Common myeloid progenitor, CD34-positive (primary cell): ENCODE measurements around the gene OGFR.

Experiments used
- CTCF ChIA-PET: fragments of 350-600 bp; sonication (Branson Sonifier 250); formaldehyde crosslinking; loops from one replicate; lab custom pipeline; 2021; ENCODE audit warnings: antibody characterized with exemption; lab: Charles Lee
- POLR2A ChIA-PET: fragments of 350-600 bp; sonication (Branson Sonifier 250); formaldehyde crosslinking; loops from one replicate; lab custom pipeline; 2021; ENCODE audit warnings: antibody characterized with exemption; lab: Charles Lee
- DNase-seq, 3 donors: peaks; one replicate each; pipeline versions ENCODE4 v3.0.0 to v3.0.0-alpha.2; 2013
- H3K27ac ChIP-seq, 2 experiments: 1 replicate in 1 of 2; 2 replicates in 1 of 2; pipeline ENCODE4 v1.7.0; 2013; ENCODE audit warnings: inconsistent platforms in 2 of 2, low read length in 2 of 2, mild to moderate bottlenecking in 2 of 2, low read depth in 1 of 2, moderate library complexity in 1 of 2; ENCODE audit not compliant: severe bottlenecking in 2 of 2, insufficient read depth in 1 of 2, poor library complexity in 1 of 2
- H3K27me3 ChIP-seq, 5 experiments: replicated peaks in 2 of 5; 1 replicate in 3 of 5; 2 replicates in 2 of 5; pipeline versions ENCODE4 v1.6.1 to v1.7.0; 2013; ENCODE audit warnings: low read length in 4 of 5, mild to moderate bottlenecking in 2 of 5, moderate library complexity in 2 of 5, inconsistent platforms in 1 of 5; ENCODE audit not compliant: insufficient read depth in 5 of 5, control insufficient read depth in 4 of 5
- H3K36me3 ChIP-seq, 4 experiments: 1 replicate in 2 of 4; 2 replicates in 2 of 4; pipeline versions ENCODE4 v1.6.1 to v1.7.0; 2013; ENCODE audit warnings: low read length in 3 of 4, control low read depth in 1 of 4, mild to moderate bottlenecking in 1 of 4; ENCODE audit not compliant: control insufficient read depth in 4 of 4, insufficient read depth in 4 of 4
- H3K4me1 ChIP-seq, 4 experiments: 1 replicate in 3 of 4; 2 replicates in 1 of 4; pipeline versions ENCODE4 v1.6.1 to v1.7.1; 2013; ENCODE audit warnings: low read length in 3 of 4, mild to moderate bottlenecking in 3 of 4, control low read depth in 1 of 4, inconsistent platforms in 1 of 4, moderate library complexity in 1 of 4; ENCODE audit not compliant: control insufficient read depth in 4 of 4, insufficient read depth in 4 of 4; ENCODE audit errors: control extremely low read depth in 1 of 4
- H3K4me3 ChIP-seq, 7 experiments: 1 replicate in 4 of 7; 2 replicates in 3 of 7; pipeline versions ENCODE4 v1.5.1 to v1.7.0; 2013; ENCODE audit warnings: mild to moderate bottlenecking in 7 of 7, low read length in 6 of 7, moderate library complexity in 6 of 7, inconsistent platforms in 2 of 7, low read depth in 2 of 7, control low read depth in 1 of 7; ENCODE audit not compliant: insufficient read depth in 4 of 7, control insufficient read depth in 1 of 7; ENCODE audit errors: extremely low read depth in 1 of 7
- H3K9me3 ChIP-seq, 5 experiments: 1 replicate in 4 of 5; 2 replicates in 1 of 5; pipeline versions ENCODE4 v1.6.1 to v1.7.1; 2013; ENCODE audit warnings: low read length in 4 of 5, mild to moderate bottlenecking in 2 of 5, inconsistent platforms in 1 of 5, low read depth in 1 of 5, moderate library complexity in 1 of 5; ENCODE audit not compliant: control insufficient read depth in 4 of 5, insufficient read depth in 2 of 5; ENCODE audit errors: control extremely low read depth in 1 of 5
- WGBS: methylation state at CpG from one replicate; pipeline ENCODE4 v1.1.5; 2013; ENCODE audit not compliant: insufficient coverage; 5-methylcytosine and 5-hydroxymethylcytosine counted together

OGFR gene

DNA sequence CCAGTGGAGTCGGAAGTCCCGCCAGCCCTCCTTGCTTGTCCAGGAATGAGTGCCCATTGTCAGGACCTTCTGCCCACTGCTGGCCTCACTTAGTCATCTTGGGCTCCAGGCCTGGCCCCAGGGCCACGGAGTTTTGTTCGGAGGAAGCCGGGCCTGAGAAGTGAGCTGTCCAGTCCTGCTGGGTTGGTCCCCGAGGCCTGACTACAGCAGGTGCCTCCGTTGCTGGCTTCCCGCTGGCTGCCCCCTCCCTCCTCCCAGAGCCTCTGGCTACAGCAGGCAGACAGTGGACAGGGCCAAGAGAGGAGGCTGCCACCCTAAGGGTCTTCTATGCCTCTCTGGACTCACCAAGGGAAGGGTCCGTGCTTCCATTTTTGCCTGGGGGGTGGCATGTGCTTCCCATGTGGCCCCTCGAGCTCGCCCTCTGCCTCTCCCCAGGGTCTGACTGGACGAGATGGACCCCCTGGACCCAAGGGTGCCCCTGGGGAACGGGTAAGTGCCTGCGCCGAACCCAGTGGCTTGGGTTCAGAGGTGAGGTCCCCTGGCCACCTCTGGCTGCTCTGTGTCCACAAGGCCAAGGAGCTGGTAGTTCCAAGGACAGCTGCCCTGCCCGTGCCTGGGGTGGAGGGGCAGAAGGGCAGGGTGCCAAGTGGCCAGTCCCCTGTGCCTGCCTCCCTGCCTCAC lies 15.0 kb downstream of the OGFR start:
- CTCF ChIA-PET: interaction anchor here (1.4 kb wide), 1 partner anchor 17 kb away, joined by 3 read pairs; no protein-coding TSS in a partner anchor
- POLR2A ChIA-PET: no interaction called here

DNA sequence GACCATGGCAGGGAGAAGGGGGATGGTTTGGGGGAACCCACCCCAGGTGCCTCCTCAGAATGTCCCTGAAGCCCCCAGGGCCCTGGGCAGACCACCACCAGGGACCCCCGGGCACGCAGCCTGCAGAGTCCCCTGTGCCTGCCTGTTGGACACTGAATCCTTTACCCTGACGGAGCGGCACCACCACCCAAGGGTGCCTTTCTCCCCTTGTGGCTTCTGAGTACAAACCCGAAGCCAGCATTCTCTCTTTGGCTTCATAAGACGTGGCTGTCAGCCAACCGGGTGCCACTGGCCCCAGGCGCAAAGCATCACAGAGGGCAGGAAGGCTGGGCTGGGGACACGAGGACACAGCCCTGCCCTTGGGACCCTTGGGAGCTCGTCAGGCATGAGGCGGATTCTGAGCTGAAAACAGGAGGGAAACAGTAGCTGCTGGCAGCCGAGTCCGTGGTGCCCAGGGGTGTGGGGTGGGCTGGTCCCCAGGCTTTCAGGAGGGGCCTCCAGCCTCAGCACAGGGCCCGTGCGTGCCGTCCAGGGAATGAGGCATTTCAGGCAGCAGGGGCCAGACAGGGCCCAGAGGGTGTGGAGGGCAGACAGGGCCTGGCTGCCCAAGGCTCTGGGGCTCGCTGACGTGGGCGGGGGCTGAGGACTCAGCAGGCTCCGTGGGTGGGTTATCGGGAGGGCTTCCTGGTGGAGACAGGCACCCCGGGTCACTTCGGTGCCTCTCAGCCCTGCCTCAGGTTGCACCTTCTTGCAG lies 15.8 kb downstream of the OGFR start:
- 94% methylated on average over 21 of the region's 23 CpGs for WGBS
- Histone ChIP-seq H3K4me1 (peaks cover 0 to 55% (median 30%) of the 10 kb centered on the region in 4 experiments), H3K27ac (no peak overlapping the region)

More for the DNA sequence above, 15.0 kb downstream of the OGFR start:
- H3K27ac ChIP-seq: no peak overlapping the region
- no peak for DNase-seq
- peaks cover 0 to 50% (median 29%) of the 10 kb centered on the region in 4 experiments for H3K4me1 ChIP-seq
- no peaks in the 10 kb centered on the region for H3K9me3 ChIP-seq
- no peaks in the 10 kb centered on the region for H3K36me3 ChIP-seq
- no peak overlapping the region for H3K4me3 ChIP-seq
- 89% methylated on average over 16 of the region's 16 CpGs for WGBS
- H3K27me3 ChIP-seq: peaks cover 0 to 43% (median 23%) of the 10 kb centered on the region in 5 experiments

GRCh38 chr20:62820962-62821725 lies 16.5 kb downstream of the OGFR start:
- H3K4me1 ChIP-seq: peaks cover 0 to 50% (median 25%) of the 10 kb centered on the region in 4 experiments
- DNase-seq: no peak
- CTCF ChIA-PET: interaction anchor here (0.6 to 0.7 kb wide), 2 partner anchors 13 to 18 kb away, joined by 3 to 4 read pairs; no protein-coding TSS in a partner anchor
- H3K9me3 ChIP-seq: no peaks in the 10 kb centered on the region
- POLR2A ChIA-PET: no interaction called here
- no peak overlapping the region for H3K4me3 ChIP-seq
- 95% methylated on average over 17 of the region's 19 CpGs for WGBS
- H3K36me3 ChIP-seq: no peaks in the 10 kb centered on the region
- peaks cover 0 to 28% (median 16%) of the 10 kb centered on the region in 5 experiments for H3K27me3 ChIP-seq
- H3K27ac ChIP-seq: no peak overlapping the region

More for the DNA sequence above, 15.8 kb downstream of the OGFR start:
- DNase-seq: no peak
- Histone ChIP-seq H3K4me3 (no peak overlapping the region), H3K27me3 (peaks cover 0 to 35% (median 22%) of the 10 kb centered on the region in 5 experiments), H3K36me3 (no peaks in the 10 kb centered on the region), H3K9me3 (no peaks in the 10 kb centered on the region)
- CTCF ChIA-PET: interaction anchor here (0.6 to 1.4 kb wide), 3 partner anchors 12 to 19 kb away, joined by 3 to 4 read pairs (median 3); no protein-coding TSS in a partner anchor
- POLR2A ChIA-PET: no interaction called here

GRCh38 chr20:62821726-62822210 lies 17.1 kb downstream of the OGFR start:
- CTCF ChIA-PET: interaction anchor here (1.9 to 2.0 kb wide), 2 partner anchors 10 to 24 kb away, joined by 5 to 10 read pairs; no protein-coding TSS in a partner anchor
- WGBS: 100% methylated on average over 2 of the region's 12 CpGs

GRCh38 chr20:62822239-62822787 lies 17.7 kb downstream of the OGFR start:
- CTCF ChIA-PET: interaction anchor here (0.8 to 2.0 kb wide), 10 partner anchors 9 to 82 kb away, joined by 3 to 10 read pairs (median 4); no protein-coding TSS in a partner anchor
- WGBS: 77% methylated on average over 3 of the region's 7 CpGs
- POLR2A ChIA-PET: no interaction called here

More at GRCh38 chr20:62821726-62822210, 17.1 kb downstream of the OGFR start:
- Histone ChIP-seq H3K36me3 (no peaks in the 10 kb centered on the region), H3K4me3 (no peak overlapping the region), H3K9me3 (no peaks in the 10 kb centered on the region), H3K27ac (no peak overlapping the region), H3K27me3 (peaks cover 0 to 23% (median 16%) of the 10 kb centered on the region in 5 experiments), H3K4me1 (peaks cover 0 to 44% (median 20%) of the 10 kb centered on the region in 4 experiments)
- POLR2A ChIA-PET: no interaction called here
- DNase-seq: no peak

More at GRCh38 chr20:62822239-62822787, 17.7 kb downstream of the OGFR start:
- Histone ChIP-seq H3K4me1 (peaks cover 0 to 41% (median 19%) of the 10 kb centered on the region in 4 experiments), H3K4me3 (no peak overlapping the region), H3K9me3 (no peaks in the 10 kb centered on the region), H3K27ac (no peak overlapping the region), H3K36me3 (no peaks in the 10 kb centered on the region), H3K27me3 (peaks cover 0 to 18% (median 13%) of the 10 kb centered on the region in 5 experiments)
- no peak for DNase-seq
